Measurements from ENCODE around the gene CFAP46.

The CFAP46 gene

DNA sequence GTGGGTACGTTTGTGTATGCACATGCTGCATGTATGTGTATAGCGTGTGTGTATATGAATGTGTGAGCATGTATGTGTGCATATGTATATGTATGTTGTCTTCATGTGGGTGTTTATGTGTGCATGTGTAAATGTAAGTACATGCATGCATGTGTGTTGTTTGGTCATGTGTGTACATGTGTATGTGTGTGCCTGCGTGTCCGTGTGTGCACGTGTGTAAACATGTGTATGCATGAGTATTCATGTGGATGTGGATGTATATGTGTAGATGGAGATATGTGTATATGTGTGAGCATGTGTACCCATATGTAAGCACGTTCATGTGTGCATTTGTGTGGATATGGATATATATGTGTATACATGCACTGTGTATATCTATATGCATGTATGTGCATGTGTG is 5.5 kb upstream of the CFAP46 start:
- in situ Hi-C loops (cut with MboI; ENCODE audit: low pct_unique_long_range_greater_than_20kb, low sequenced_read_pairs) = no loop called here
- DNase-seq = no peak

DNA sequence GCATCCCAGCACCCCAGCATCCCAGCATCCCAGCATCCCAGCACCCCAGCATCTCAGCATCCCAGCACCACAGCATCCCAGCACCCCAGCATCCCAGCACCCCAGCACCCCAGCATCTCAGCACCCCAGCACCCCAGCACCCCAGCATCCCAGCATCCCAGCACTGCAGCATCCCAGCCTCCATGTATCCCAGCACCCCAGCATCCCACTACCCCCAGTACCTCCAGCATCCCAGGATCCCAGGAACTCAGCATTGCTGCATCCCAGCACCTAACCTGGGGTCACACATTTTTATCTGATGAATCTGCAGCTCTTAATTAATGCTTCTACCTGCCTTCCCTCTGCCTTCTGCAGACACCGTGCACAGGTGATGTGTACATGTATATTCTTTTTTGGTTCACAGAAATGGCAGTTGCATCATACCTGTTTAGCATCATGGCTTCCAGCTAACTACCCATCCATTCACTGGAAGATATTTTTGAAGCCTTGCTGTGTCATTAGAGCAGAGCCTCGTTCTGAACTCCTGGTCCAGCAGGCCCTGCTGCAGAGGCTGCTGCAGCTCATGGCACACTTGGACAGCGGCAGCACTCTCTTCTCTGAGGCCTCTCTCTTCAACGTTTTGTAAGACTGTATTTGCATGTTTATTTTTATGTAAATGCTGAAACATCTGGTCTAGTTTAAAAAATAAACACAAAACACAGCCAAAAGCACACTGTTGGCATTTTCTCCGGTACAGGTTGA is 4.6 kb upstream of the CFAP46 start:
- no peak for DNase-seq
- in situ Hi-C loops (cut with MboI; ENCODE audit: low pct_unique_long_range_greater_than_20kb, low sequenced_read_pairs) = no loop called here

GRCh38 chr10:132946311-132946710 is 3.9 kb upstream of the CFAP46 start:
- DNase-seq = no peak
- in situ Hi-C loops (cut with MboI; ENCODE audit: low pct_unique_long_range_greater_than_20kb, low sequenced_read_pairs) = no loop called here

DNA sequence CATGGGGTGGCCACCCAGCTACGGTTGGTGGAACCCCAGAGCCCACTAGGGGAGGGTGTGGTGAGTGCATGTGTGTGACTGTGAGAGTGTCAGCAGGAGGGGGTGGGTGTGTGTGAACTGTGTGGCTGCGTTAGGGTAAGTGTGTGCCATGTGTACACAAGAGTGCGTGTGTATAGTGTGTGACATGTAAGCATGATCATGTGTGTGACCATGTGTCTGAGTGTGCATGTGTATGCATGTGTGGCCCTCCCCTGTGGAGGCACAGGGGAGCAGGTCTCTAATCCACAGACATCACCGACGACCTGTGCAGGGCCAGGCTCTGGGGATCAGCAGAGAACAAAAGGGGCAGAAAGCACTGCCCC is 3.5 kb upstream of the CFAP46 start:
- DNase-seq = no peak
- in situ Hi-C loops (cut with MboI; ENCODE audit: low pct_unique_long_range_greater_than_20kb, low sequenced_read_pairs) = no loop called here

- DNase-seq = no peak
- in situ Hi-C loops (cut with MboI; ENCODE audit: low pct_unique_long_range_greater_than_20kb, low sequenced_read_pairs) = no loop called here
Measured at GRCh38 chr10:132945125-132945893, 2.9 kb upstream of the CFAP46 start.

DNA sequence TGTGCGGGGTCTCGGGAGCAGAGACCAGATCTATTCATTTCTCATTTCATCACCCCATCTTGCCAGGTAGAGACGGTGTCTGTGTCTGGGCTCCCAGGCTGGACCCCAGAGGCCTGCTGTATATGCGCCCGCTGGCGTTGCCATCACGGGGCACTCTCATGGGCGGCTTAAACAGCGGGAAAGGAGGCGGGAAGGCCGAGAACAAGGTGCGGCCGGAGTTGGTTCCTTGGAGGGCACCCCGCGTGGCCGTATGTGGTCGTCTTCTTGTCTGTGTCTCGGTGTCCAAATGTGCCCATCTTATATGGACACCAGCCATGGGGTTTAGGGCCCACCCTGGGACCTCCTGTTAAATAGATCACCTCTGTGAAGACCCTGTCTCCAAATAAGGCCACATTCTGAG is 2.1 kb upstream of the CFAP46 start:
- in situ Hi-C loops (cut with MboI; ENCODE audit: low pct_unique_long_range_greater_than_20kb, low sequenced_read_pairs) = no loop called here
- DNase-seq = no peak

GRCh38 chr10:132943791-132944404 is 1.5 kb upstream of the CFAP46 start:
- no peak for DNase-seq
- in situ Hi-C loops (cut with MboI; ENCODE audit: low pct_unique_long_range_greater_than_20kb, low sequenced_read_pairs) = no loop called here

DNA sequence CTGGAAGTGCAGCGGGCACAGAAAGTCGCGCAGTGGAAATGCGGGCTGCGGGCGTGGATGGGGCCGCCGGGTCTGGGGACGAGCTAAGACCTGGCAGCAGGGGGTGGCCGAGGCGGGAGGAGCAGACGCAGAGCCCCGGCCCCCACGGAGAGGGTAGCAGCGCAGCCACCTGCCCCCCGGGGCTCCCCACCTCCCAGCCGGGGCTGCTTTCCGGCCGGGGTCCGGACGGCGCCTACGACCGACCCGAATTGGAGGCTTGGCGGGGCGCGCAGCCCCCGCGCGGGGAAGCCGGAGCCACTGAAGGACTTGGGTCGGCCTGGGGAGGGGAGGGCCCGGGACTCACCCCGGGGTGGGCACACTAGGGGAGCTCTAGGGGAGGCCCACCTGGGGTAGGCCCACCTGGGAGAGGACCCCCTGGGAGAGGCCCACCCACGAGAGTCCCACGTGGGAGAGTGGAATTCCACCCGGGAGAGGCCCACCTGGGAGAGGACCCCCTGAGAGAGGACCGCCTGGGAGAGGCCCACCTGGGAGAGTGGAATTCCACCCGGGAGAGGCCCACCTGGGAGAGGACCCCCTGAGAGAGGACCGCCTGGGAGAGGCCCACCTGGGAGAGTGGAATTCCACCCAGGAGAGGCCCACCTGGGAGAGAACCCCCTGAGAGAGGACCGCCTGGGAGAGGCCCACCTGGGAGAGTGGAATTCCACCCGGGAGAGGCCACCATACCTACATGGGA is 854 bp upstream of the CFAP46 start:
- DNase-seq = no peak
- in situ Hi-C loops (cut with MboI; ENCODE audit: low pct_unique_long_range_greater_than_20kb, low sequenced_read_pairs) = no loop called here

- in situ Hi-C loops (cut with MboI; ENCODE audit: low pct_unique_long_range_greater_than_20kb, low sequenced_read_pairs) = no loop called here
- no peak for DNase-seq
Measured at GRCh38 chr10:132941640-132942051, 724 bp downstream of the CFAP46 start.

DNA sequence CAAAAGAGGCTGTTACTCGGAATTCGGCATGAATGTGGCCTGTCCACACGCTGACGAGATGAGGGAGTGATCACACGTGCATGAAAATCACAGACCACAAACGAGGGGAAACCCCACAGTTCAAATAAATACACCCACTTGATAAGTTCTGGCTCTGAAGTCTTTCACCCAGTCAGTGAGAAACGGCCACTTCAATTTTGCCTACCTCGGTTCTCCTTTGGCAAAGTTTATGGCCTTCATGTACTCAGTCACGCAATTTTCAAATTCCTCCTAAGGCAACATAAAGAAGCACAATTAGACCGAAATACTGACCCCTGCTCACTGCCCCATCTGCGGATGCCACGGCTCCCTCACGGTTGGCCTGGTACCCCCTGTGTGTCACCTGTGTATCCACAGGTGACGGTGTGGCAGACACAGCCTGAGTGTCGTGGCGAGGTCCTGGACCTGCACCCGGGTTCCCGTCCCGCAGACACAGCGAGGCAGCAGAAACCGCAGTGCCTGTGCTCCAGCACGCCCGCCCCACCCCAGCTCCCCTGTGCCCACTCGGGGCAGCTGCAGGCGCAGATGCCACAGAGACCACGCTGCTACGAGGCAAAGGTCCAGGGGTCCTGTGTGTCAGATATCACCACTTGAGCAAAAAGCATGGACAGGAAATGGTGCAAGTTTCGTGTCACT is 1.4 kb downstream of the CFAP46 start:
- no peak for DNase-seq
- in situ Hi-C loops (cut with MboI; ENCODE audit: low pct_unique_long_range_greater_than_20kb, low sequenced_read_pairs) = no loop called here

GRCh38 chr10:132939957-132940790 is 2.2 kb downstream of the CFAP46 start:
- in situ Hi-C loops (cut with MboI; ENCODE audit: low pct_unique_long_range_greater_than_20kb, low sequenced_read_pairs) = no loop called here
- peak; percentile 68 for DNase-seq

DNA sequence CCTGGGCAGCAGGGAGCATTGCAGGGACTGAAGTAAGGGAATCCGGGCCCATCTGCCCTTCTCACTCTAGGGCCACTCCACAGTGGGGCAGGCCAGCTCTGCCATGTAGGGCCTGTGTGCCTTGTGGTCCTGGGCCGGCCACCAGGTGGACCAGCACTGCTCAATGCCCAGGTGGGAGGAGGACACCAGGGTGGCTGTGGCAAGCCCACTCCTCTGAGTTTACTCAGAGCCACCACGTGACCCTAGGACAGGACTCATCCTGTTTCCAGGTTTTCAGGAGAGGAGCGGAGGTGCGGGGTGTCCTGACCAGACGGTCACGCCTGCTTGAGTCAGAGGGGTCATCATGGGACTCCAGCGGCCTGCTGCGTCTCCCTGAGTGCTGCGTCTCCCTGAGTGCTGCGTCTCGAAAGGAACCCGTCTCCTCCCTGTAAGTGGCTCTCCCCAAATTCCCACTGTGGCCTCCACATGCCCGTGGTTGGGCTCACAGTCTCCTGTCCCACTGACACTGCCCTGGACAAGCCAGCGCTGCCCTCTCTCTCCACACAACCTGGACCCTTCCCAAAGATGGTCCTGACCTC is 2.9 kb downstream of the CFAP46 start:
- no peak for DNase-seq
- in situ Hi-C loops (cut with MboI; ENCODE audit: low pct_unique_long_range_greater_than_20kb, low sequenced_read_pairs) = no loop called here

DNA sequence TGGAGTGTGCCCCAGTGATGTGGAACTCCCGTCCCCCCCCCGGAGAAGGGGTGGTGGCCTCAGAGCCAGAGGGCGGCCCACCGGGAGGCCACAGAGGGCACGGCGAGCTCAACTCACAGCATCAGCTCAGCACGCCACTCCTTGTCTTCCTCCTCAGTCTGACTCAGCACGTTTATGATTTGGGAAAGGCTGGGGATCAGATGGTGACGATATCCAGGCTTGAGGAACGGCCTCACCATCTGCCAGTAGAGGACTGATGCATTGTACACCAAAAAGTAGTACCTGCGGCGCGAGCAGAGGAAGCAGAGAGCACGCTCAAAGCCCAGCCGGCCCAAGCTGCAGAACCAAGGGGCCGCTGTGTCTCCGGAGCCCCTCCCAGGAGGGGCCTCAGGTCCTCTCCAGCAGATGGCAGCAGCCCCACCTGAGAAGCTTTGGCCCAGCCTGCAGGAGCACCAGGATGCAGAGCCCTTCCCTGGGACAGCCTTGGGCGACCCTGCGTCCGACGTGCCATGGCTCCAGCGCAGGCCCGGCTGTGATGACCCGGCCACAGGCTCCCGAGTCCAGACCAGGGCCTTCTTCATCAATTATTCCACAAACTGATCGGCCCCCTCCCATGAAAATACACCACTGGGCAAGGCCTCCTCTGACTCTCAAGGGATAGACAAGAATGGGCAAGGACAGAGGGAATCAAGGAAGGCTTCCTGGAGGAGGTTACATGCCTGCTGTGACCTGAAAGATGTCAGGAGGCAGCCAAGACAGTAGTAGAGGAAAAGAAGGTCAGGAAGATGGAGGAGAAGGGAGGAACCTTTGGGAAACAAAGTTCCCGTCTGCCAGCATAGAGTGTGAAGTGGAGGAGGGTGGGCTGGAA is 3.7 kb downstream of the CFAP46 start:
- peak; percentile 36 for DNase-seq
- in situ Hi-C loops (cut with MboI; ENCODE audit: low pct_unique_long_range_greater_than_20kb, low sequenced_read_pairs) = no loop called here

GRCh38 chr10:132937861-132938260 is 4.5 kb downstream of the CFAP46 start:
- DNase-seq = no peak
- in situ Hi-C loops (cut with MboI; ENCODE audit: low pct_unique_long_range_greater_than_20kb, low sequenced_read_pairs) = no loop called here

GRCh38 chr10:132934953-132935352 is 7.4 kb downstream of the CFAP46 start:
- DNase-seq = no peak

GRCh38 chr10:132933308-132934042 is 8.9 kb downstream of the CFAP46 start:
- in situ Hi-C loops (cut with MboI; ENCODE audit: low pct_unique_long_range_greater_than_20kb, low sequenced_read_pairs) = no loop called here
- no peak for DNase-seq

More at GRCh38 chr10:132934953-132935352, 7.4 kb downstream of the CFAP46 start:
- in situ Hi-C loops (cut with MboI; ENCODE audit: low pct_unique_long_range_greater_than_20kb, low sequenced_read_pairs) = no loop called here

Measured in KBM-7 (cell line).